Fibroblast of pulmonary artery (primary cell): ENCODE measurements around the gene FURIN.
A peak's percentile ranks its signal among the peaks of the same experiment; 100 is the strongest.

ENCODE experiments used
- DNase-seq: peaks from one replicate; pipeline ENCODE4 v3.0.0-alpha.2; 2010; ENCODE audit warnings: low read depth
- H3K4me3 ChIP-seq: replicated peaks from 2 replicates; pipeline ENCODE4 v1.5.1; 2011; ENCODE audit warnings: low read depth, mild to moderate bottlenecking, control low read depth, low read length, moderate library complexity
- CTCF ChIP-seq: IDR thresholded peaks from 2 replicates; pipeline ENCODE4 v1.5.1; 2011; ENCODE audit warnings: mild to moderate bottlenecking, control low read depth, low read length, inconsistent platforms; ENCODE audit errors: missing control alignments

FURIN gene

GRCh38 chr15:90864507-90864906, 3.9 kb upstream of the FURIN start:
- no peak for DNase-seq

GRCh38 chr15:90865702-90866101, 2.7 kb upstream of the FURIN start:
- no peak for DNase-seq

More at GRCh38 chr15:90864507-90864906, 3.9 kb upstream of the FURIN start:
- TF ChIP-seq CTCF: no peak
- no peak overlapping the region for H3K4me3 ChIP-seq

GRCh38 chr15:90866161-90866715, 2.1 kb upstream of the FURIN start:
- no peak overlapping the region for H3K4me3 ChIP-seq
- DNase-seq: no peak
- TF ChIP-seq CTCF: no peak

More at GRCh38 chr15:90865702-90866101, 2.7 kb upstream of the FURIN start:
- no peak overlapping the region for H3K4me3 ChIP-seq
- TF ChIP-seq CTCF: no peak

- H3K4me3 ChIP-seq: no peak overlapping the region
- TF ChIP-seq CTCF: no peak
- DNase-seq: no peak
Measured at GRCh38 chr15:90866800-90867199, 1.6 kb upstream of the FURIN start.

GRCh38 chr15:90869140-90869541, 753 bp downstream of the FURIN start:
- DNase-seq: no peak
- no peak overlapping the region for H3K4me3 ChIP-seq
- TF ChIP-seq CTCF: no peak

GRCh38 chr15:90869601-90870353, 1.4 kb downstream of the FURIN start:
- peak; percentile 94 for DNase-seq
- no peak for TF ChIP-seq CTCF
- H3K4me3 ChIP-seq: peak overlapping the region; percentile 74
